Neural crest cell (in vitro differentiated cells): ENCODE results near the gene PCBP4. TPM values are rescaled to one million over a fixed set of nuclear protein-coding genes. Genes with fewer than 3 reads are reported as not detected.

ENCODE experiments used
- DNase-seq: peaks from one replicate; pipeline ENCODE4 v3.0.0; 2021; ENCODE audit warnings: low read depth, mixed read lengths, low spot score
- H3K27ac Mint-ChIP-seq: one replicate; pipeline ENCODE4 v1.8.0; 2021; ENCODE audit warnings: mild to moderate bottlenecking, mixed read lengths; ENCODE audit not compliant: unreplicated experiment
- H3K27me3 Mint-ChIP-seq: 2 replicates; pipeline ENCODE4 v1.8.0; 2021; ENCODE audit warnings: low read depth, mild to moderate bottlenecking, mixed read lengths
- H3K36me3 Mint-ChIP-seq: 2 replicates; pipeline ENCODE4 v1.8.0; 2021; ENCODE audit warnings: low read depth, mild to moderate bottlenecking, mixed read lengths
- H3K4me1 Mint-ChIP-seq: 2 replicates; pipeline ENCODE4 v1.8.0; 2021; ENCODE audit warnings: mixed read lengths
- H3K4me3 Mint-ChIP-seq: one replicate; pipeline ENCODE4 v1.8.0; 2021; ENCODE audit warnings: mild to moderate bottlenecking, mixed read lengths
- H3K9me3 Mint-ChIP-seq: 2 replicates; pipeline ENCODE4 v1.8.0; 2021; ENCODE audit warnings: mixed read lengths
- total RNA-seq: library from RNA; stranded (reverse); gene quantifications from 2 replicates; pipeline ENCODE4 v1.2.1, GENCODE V29; 2021
- TF ChIP-seq, protein P1 (sequence below): fragments of 200-600 bp; sonication (generic); conservative IDR thresholded peaks from 2 replicates; pipeline ENCODE4 v1.5.0; 2021; ENCODE audit warnings: antibody characterized with exemption, mild to moderate bottlenecking

The PCBP4 gene
- total RNA-seq, 1 donor from 2014 or later, result 235 TPM

DNA sequence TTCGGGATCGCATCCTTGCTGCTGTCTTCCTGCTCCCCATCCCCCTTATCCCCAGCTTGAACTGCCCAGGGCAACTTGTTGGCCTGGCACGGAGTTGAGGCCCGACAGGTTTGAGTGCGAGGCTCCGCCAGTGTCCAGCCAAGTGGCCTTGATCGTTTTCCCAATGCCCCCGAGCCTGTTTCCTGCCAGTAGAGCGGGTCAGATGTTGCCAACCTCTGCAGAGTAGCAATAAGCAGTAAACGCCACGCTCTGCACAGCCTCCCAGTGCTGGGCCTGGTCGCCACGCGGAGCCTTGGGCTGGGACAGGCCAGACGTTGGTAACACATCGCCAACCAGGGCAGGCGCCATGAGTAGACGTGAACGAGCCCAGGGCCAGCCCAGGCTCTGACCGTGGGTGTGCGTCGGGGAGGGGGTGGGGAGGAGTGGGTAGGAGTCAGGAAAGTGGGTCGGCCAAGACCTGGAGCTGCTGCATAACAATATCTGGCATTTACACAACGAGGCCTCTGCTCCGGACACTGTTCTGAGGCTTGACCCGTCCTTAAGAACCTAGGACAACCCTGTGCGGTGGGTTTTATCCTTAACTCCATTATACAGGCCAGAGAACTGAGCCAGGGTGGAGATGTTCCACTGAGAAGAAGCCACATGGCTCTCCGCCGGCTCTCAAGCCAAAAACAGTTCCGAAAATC is 7.2 kb upstream of the PCBP4 start:
- no peaks in the 10 kb centered on the region for H3K27me3 Mint-ChIP-seq
- peaks cover 27% of the 10 kb centered on the region for H3K4me1 Mint-ChIP-seq
- DNase-seq, result no peak
- peak overlapping the region; percentile 90 for H3K4me3 Mint-ChIP-seq
- H3K36me3 Mint-ChIP-seq, result no peaks in the 10 kb centered on the region
- TF ChIP-seq, protein P1, sequence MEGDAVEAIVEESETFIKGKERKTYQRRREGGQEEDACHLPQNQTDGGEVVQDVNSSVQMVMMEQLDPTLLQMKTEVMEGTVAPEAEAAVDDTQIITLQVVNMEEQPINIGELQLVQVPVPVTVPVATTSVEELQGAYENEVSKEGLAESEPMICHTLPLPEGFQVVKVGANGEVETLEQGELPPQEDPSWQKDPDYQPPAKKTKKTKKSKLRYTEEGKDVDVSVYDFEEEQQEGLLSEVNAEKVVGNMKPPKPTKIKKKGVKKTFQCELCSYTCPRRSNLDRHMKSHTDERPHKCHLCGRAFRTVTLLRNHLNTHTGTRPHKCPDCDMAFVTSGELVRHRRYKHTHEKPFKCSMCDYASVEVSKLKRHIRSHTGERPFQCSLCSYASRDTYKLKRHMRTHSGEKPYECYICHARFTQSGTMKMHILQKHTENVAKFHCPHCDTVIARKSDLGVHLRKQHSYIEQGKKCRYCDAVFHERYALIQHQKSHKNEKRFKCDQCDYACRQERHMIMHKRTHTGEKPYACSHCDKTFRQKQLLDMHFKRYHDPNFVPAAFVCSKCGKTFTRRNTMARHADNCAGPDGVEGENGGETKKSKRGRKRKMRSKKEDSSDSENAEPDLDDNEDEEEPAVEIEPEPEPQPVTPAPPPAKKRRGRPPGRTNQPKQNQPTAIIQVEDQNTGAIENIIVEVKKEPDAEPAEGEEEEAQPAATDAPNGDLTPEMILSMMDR, result no peak
- H3K27ac Mint-ChIP-seq, result peak overlapping the region; percentile 67
- H3K9me3 Mint-ChIP-seq, result no peaks in the 10 kb centered on the region

DNA sequence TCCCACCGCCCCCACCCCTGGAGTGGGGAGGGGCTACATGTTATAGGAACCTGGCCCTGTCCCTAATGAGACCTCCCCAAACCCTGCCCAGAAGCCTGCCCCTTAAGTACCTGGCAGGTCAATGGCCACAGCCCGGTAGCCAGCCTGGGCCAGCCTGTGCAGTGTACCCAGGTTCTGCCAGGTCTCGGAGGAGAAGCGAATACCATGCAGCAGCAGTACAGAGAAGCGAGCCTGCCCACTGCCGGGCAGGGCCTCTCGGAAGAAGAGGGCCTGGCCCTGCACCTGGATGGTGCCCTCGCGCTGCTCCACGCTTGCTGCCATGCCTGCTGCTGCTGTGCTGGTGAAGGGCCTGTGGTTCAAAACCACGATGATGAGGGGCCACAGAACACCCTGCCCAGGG is 4.1 kb upstream of the PCBP4 start:
- H3K36me3 Mint-ChIP-seq, result no peaks in the 10 kb centered on the region
- peaks cover 41% of the 10 kb centered on the region for H3K4me1 Mint-ChIP-seq
- DNase-seq, result no peak
- no peaks in the 10 kb centered on the region for H3K27me3 Mint-ChIP-seq
- no peaks in the 10 kb centered on the region for H3K9me3 Mint-ChIP-seq
- TF ChIP-seq, protein P1, result no peak
- no peak overlapping the region for H3K27ac Mint-ChIP-seq
- H3K4me3 Mint-ChIP-seq, result peak overlapping the region; percentile 72

DNA sequence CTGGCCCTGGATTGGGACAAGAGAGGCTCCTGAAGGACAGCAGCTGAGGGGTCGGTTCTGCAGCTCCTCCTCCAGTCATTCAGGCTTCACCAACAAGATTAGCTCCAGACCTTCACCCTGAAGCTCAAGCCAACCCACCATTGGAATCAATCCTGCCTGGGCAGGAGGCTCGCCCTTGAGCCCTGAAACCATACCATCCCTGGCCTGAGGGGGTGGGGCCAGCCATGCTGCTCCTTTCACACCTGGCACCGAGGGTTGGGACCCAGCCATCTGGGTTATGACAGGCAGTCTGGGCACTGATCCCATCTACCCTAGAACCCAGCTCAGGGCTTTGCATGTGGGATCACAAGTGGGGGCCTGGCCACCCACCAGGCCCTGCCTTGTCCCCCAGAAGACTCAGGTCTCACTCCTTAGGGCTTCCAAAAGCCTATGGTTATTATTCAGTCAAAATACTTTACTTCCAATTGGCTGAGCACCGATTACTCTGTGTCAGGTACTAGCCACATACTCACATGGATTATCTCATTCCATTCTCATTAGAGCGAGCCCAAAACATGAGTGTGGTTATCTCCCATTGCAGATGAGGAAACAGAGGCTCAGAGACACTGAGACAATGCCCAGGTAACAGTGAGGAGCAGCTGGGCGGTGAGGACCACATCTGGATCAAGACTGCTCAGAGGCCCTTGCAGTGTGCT is 3.5 kb upstream of the PCBP4 start:
- Mint-ChIP-seq H3K27ac (no peak overlapping the region), H3K4me1 (peaks cover 45% of the 10 kb centered on the region), H3K27me3 (no peaks in the 10 kb centered on the region), H3K36me3 (no peaks in the 10 kb centered on the region), H3K9me3 (no peaks in the 10 kb centered on the region), H3K4me3 (peak overlapping the region; percentile 72)
- TF ChIP-seq, protein P1, result no peak
- no peak for DNase-seq

DNA sequence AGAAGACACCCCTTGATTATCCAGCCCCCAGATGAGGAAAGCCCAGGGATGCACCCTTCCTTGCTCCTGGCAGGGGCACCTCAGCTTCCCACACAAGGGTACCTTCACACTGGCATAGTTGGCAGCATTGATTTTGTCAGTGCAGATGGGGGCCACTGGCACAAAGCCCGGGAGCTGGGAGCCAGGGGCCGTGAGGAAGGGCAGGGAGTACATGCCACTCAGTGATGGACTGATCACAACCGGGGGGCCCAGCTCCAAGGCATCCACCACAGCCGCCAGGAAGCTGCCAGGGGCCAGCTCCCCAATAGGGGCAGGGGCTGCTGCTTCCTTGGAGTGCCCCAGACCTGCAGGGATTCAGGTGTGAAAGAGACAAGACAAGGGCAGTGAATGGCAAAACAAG is 2.6 kb upstream of the PCBP4 start:
- TF ChIP-seq, protein P1, result no peak
- no peaks in the 10 kb centered on the region for H3K27me3 Mint-ChIP-seq
- H3K4me1 Mint-ChIP-seq, result peaks cover 46% of the 10 kb centered on the region
- no peak overlapping the region for H3K27ac Mint-ChIP-seq
- no peaks in the 10 kb centered on the region for H3K36me3 Mint-ChIP-seq
- no peak overlapping the region for H3K4me3 Mint-ChIP-seq
- H3K9me3 Mint-ChIP-seq, result no peaks in the 10 kb centered on the region
- no peak for DNase-seq

DNA sequence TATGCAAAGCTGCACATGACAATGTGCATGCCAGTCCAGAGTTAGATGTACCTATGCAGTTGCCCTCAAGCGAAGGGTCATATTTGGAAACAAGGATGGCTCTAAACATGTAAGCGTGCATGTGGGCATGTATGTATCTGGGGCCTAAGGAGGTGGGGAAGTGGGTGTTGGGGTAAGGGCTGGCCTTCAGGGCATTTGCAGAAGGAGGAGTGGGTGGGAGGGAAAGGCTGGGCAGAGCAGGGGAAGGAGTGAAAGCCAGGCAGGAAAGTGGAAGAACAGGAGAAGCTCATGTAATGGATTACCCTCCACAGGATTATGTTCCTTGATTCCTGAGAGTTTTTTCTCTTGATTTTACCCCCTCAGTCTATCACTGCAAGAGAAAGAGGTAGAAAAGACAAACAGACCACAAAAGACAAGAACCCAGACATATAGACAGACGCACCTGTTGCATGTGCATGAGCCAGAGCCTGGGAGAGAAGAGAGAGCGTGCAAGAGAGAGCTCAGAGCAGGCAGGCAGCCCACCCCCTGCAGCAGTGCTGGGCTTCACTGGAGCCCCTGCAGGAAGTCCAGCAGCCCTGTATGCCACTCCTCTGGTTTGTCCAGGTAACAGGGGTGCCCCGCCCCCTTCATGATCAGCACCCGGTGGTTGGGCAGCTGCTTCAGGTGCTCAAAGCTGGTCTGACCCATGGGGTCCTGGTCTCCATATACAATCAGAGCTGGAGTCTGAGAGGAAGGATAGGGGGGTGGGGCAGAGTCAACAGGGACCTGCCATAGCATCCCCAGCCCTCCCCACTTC is 1.8 kb upstream of the PCBP4 start:
- Mint-ChIP-seq H3K27me3 (no peaks in the 10 kb centered on the region), H3K4me1 (peaks cover 48% of the 10 kb centered on the region), H3K4me3 (peak overlapping the region; percentile 93), H3K27ac (peak overlapping the region; percentile 98), H3K36me3 (no peaks in the 10 kb centered on the region), H3K9me3 (no peaks in the 10 kb centered on the region)
- TF ChIP-seq, protein P1, result no peak
- no peak for DNase-seq
